ENCODE data around the gene KCNIP1.

The KCNIP1 gene

GRCh38 chr5:170513856-170514525 lies 10.2 kb downstream of the KCNIP1 start:
- H3K9ac ChIP-seq (ENCODE audit: low read length): no peak overlapping the region
- H3K4me1 ChIP-seq (ENCODE audit: control insufficient read depth, insufficient read depth, low read length): no peaks in the 10 kb centered on the region
- H3K36me3 ChIP-seq (ENCODE audit: control insufficient read depth, insufficient read depth, low read length): no peaks in the 10 kb centered on the region
- H3K27me3 ChIP-seq (ENCODE audit: control insufficient read depth, insufficient read depth, low read length): no peaks in the 10 kb centered on the region
- no peaks in the 10 kb centered on the region for H3K9me3 ChIP-seq (ENCODE audit: control insufficient read depth, low read length)
- no peak overlapping the region for H3K4me3 ChIP-seq (ENCODE audit: low read length)

- no peak overlapping the region for H3K4me3 ChIP-seq (ENCODE audit: low read length)
- no peaks in the 10 kb centered on the region for H3K36me3 ChIP-seq (ENCODE audit: control insufficient read depth, insufficient read depth, low read length)
- no peaks in the 10 kb centered on the region for H3K4me1 ChIP-seq (ENCODE audit: control insufficient read depth, insufficient read depth, low read length)
- no peaks in the 10 kb centered on the region for H3K27me3 ChIP-seq (ENCODE audit: control insufficient read depth, insufficient read depth, low read length)
- no peak overlapping the region for H3K9ac ChIP-seq (ENCODE audit: low read length)
- H3K9me3 ChIP-seq (ENCODE audit: control insufficient read depth, low read length): no peaks in the 10 kb centered on the region
These were observed 13.6 kb downstream of the KCNIP1 start for GRCh38 chr5:170517411-170517810.

- H3K4me3 ChIP-seq (ENCODE audit: low read length): no peak overlapping the region
- no peaks in the 10 kb centered on the region for H3K27me3 ChIP-seq (ENCODE audit: control insufficient read depth, insufficient read depth, low read length)
- no peak overlapping the region for H3K9ac ChIP-seq (ENCODE audit: low read length)
- H3K9me3 ChIP-seq (ENCODE audit: control insufficient read depth, low read length): no peaks in the 10 kb centered on the region
- no peaks in the 10 kb centered on the region for H3K36me3 ChIP-seq (ENCODE audit: control insufficient read depth, insufficient read depth, low read length)
- no peaks in the 10 kb centered on the region for H3K4me1 ChIP-seq (ENCODE audit: control insufficient read depth, insufficient read depth, low read length)
These were observed 14.5 kb downstream of the KCNIP1 start for GRCh38 chr5:170518277-170518676.

GRCh38 chr5:170519549-170519948 lies 15.7 kb downstream of the KCNIP1 start:
- Histone ChIP-seq H3K9me3 (ENCODE audit: control insufficient read depth, low read length) (no peaks in the 10 kb centered on the region), H3K4me1 (ENCODE audit: control insufficient read depth, insufficient read depth, low read length) (no peaks in the 10 kb centered on the region), H3K9ac (ENCODE audit: low read length) (no peak overlapping the region), H3K27me3 (ENCODE audit: control insufficient read depth, insufficient read depth, low read length) (no peaks in the 10 kb centered on the region), H3K4me3 (ENCODE audit: low read length) (no peak overlapping the region), H3K36me3 (ENCODE audit: control insufficient read depth, insufficient read depth, low read length) (no peaks in the 10 kb centered on the region)

GRCh38 chr5:170520372-170520771 lies 16.6 kb downstream of the KCNIP1 start:
- no peaks in the 10 kb centered on the region for H3K27me3 ChIP-seq (ENCODE audit: control insufficient read depth, insufficient read depth, low read length)
- H3K36me3 ChIP-seq (ENCODE audit: control insufficient read depth, insufficient read depth, low read length): no peaks in the 10 kb centered on the region
- no peak overlapping the region for H3K4me3 ChIP-seq (ENCODE audit: low read length)
- H3K9me3 ChIP-seq (ENCODE audit: control insufficient read depth, low read length): no peaks in the 10 kb centered on the region
- H3K4me1 ChIP-seq (ENCODE audit: control insufficient read depth, insufficient read depth, low read length): no peaks in the 10 kb centered on the region
- no peak overlapping the region for H3K9ac ChIP-seq (ENCODE audit: low read length)

- Histone ChIP-seq H3K4me1 (ENCODE audit: control insufficient read depth, insufficient read depth, low read length) (no peaks in the 10 kb centered on the region), H3K36me3 (ENCODE audit: control insufficient read depth, insufficient read depth, low read length) (no peaks in the 10 kb centered on the region), H3K9ac (ENCODE audit: low read length) (no peak overlapping the region), H3K27me3 (ENCODE audit: control insufficient read depth, insufficient read depth, low read length) (no peaks in the 10 kb centered on the region), H3K9me3 (ENCODE audit: control insufficient read depth, low read length) (no peaks in the 10 kb centered on the region), H3K4me3 (ENCODE audit: low read length) (no peak overlapping the region)
These were observed 18.7 kb downstream of the KCNIP1 start for GRCh38 chr5:170522211-170523141.

GRCh38 chr5:170523142-170523551 lies 19.3 kb downstream of the KCNIP1 start:
- Histone ChIP-seq H3K27me3 (ENCODE audit: control insufficient read depth, insufficient read depth, low read length) (no peaks in the 10 kb centered on the region), H3K9ac (ENCODE audit: low read length) (no peak overlapping the region), H3K9me3 (ENCODE audit: control insufficient read depth, low read length) (no peaks in the 10 kb centered on the region), H3K36me3 (ENCODE audit: control insufficient read depth, insufficient read depth, low read length) (no peaks in the 10 kb centered on the region), H3K4me1 (ENCODE audit: control insufficient read depth, insufficient read depth, low read length) (no peaks in the 10 kb centered on the region), H3K4me3 (ENCODE audit: low read length) (no peak overlapping the region)

- H3K9ac ChIP-seq (ENCODE audit: low read length): no peak overlapping the region
- H3K36me3 ChIP-seq (ENCODE audit: control insufficient read depth, insufficient read depth, low read length): no peaks in the 10 kb centered on the region
These were observed 20.0 kb downstream of the KCNIP1 start for GRCh38 chr5:170523830-170524229.

GRCh38 chr5:170524576-170524975 lies 20.8 kb downstream of the KCNIP1 start:
- Histone ChIP-seq H3K4me3 (ENCODE audit: low read length) (no peak overlapping the region), H3K9ac (ENCODE audit: low read length) (no peak overlapping the region), H3K27me3 (ENCODE audit: control insufficient read depth, insufficient read depth, low read length) (no peaks in the 10 kb centered on the region), H3K9me3 (ENCODE audit: control insufficient read depth, low read length) (no peaks in the 10 kb centered on the region), H3K4me1 (ENCODE audit: control insufficient read depth, insufficient read depth, low read length) (no peaks in the 10 kb centered on the region), H3K36me3 (ENCODE audit: control insufficient read depth, insufficient read depth, low read length) (no peaks in the 10 kb centered on the region)

More at GRCh38 chr5:170523830-170524229, 20.0 kb downstream of the KCNIP1 start:
- H3K4me3 ChIP-seq (ENCODE audit: low read length): no peak overlapping the region
- H3K4me1 ChIP-seq (ENCODE audit: control insufficient read depth, insufficient read depth, low read length): no peaks in the 10 kb centered on the region
- H3K9me3 ChIP-seq (ENCODE audit: control insufficient read depth, low read length): no peaks in the 10 kb centered on the region
- H3K27me3 ChIP-seq (ENCODE audit: control insufficient read depth, insufficient read depth, low read length): no peaks in the 10 kb centered on the region

- Histone ChIP-seq H3K9me3 (ENCODE audit: control insufficient read depth, low read length) (no peaks in the 10 kb centered on the region), H3K4me3 (ENCODE audit: low read length) (no peak overlapping the region), H3K4me1 (ENCODE audit: control insufficient read depth, insufficient read depth, low read length) (no peaks in the 10 kb centered on the region), H3K9ac (ENCODE audit: low read length) (no peak overlapping the region), H3K27me3 (ENCODE audit: control insufficient read depth, insufficient read depth, low read length) (no peaks in the 10 kb centered on the region), H3K36me3 (ENCODE audit: control insufficient read depth, insufficient read depth, low read length) (no peaks in the 10 kb centered on the region)
These were observed 21.8 kb downstream of the KCNIP1 start for GRCh38 chr5:170525470-170526211.

- Histone ChIP-seq H3K9ac (ENCODE audit: low read length) (no peak overlapping the region), H3K9me3 (ENCODE audit: control insufficient read depth, low read length) (no peaks in the 10 kb centered on the region), H3K27me3 (ENCODE audit: control insufficient read depth, insufficient read depth, low read length) (no peaks in the 10 kb centered on the region), H3K4me3 (ENCODE audit: low read length) (no peak overlapping the region), H3K4me1 (ENCODE audit: control insufficient read depth, insufficient read depth, low read length) (no peaks in the 10 kb centered on the region), H3K36me3 (ENCODE audit: control insufficient read depth, insufficient read depth, low read length) (no peaks in the 10 kb centered on the region)
These were observed 24.2 kb downstream of the KCNIP1 start for GRCh38 chr5:170527991-170528390.

GRCh38 chr5:170528976-170529375 lies 25.2 kb downstream of the KCNIP1 start:
- Histone ChIP-seq H3K9ac (ENCODE audit: low read length) (no peak overlapping the region), H3K9me3 (ENCODE audit: control insufficient read depth, low read length) (no peaks in the 10 kb centered on the region), H3K27me3 (ENCODE audit: control insufficient read depth, insufficient read depth, low read length) (no peaks in the 10 kb centered on the region), H3K4me1 (ENCODE audit: control insufficient read depth, insufficient read depth, low read length) (peaks cover 3% of the 10 kb centered on the region), H3K36me3 (ENCODE audit: control insufficient read depth, insufficient read depth, low read length) (no peaks in the 10 kb centered on the region), H3K4me3 (ENCODE audit: low read length) (no peak overlapping the region)
